GM23338 (cell line): ENCODE measurements around the gene ESRRB. TPM values are rescaled to one million over a fixed set of nuclear protein-coding genes. Genes with fewer than 3 reads are reported as not detected.

Source experiments
- ATAC-seq: fragments of 200-7000 bp; cut with Tn5 transposase; 3 replicates; pipeline ENCODE4 v1.9.1; 2020
- DNase-seq: peaks from one replicate; pipeline ENCODE4 v3.0.0-alpha.2; 2015; ENCODE audit warnings: low spot score
- H2AFZ ChIP-seq: fragments of 200-600 bp; sonication (generic); 2 replicates; pipeline ENCODE4 v1.8.0; 2016; ENCODE audit warnings: antibody characterized with exemption, mild to moderate bottlenecking, moderate library complexity
- H3F3A ChIP-seq: fragments of 200-600 bp; sonication (generic); replicated peaks from 2 replicates; pipeline ENCODE4 v1.8.0; 2017; ENCODE audit warnings: antibody characterized with exemption, mixed run types, low read depth
- H3K27ac ChIP-seq: fragments of 200-600 bp; sonication (generic); 2 replicates; pipeline ENCODE4 v1.6.1; 2016; ENCODE audit warnings: low read depth
- H3K27me3 ChIP-seq: fragments of 200-600 bp; sonication (generic); 2 replicates; pipeline ENCODE4 v1.8.0; 2016; ENCODE audit warnings: mild to moderate bottlenecking, mixed run types, moderate library complexity; ENCODE audit not compliant: insufficient read depth
- H3K36me3 ChIP-seq: fragments of 200-600 bp; sonication (generic); 2 replicates; pipeline ENCODE4 v1.8.0; 2016; ENCODE audit warnings: mild to moderate bottlenecking; ENCODE audit not compliant: insufficient read depth
- H3K4me1 ChIP-seq: fragments of 200-600 bp; sonication (generic); 2 replicates; pipeline ENCODE4 v1.8.0; 2016; ENCODE audit warnings: mild to moderate bottlenecking, moderate library complexity; ENCODE audit not compliant: insufficient read depth
- H3K4me2 ChIP-seq: fragments of 200-600 bp; sonication (generic); 2 replicates; pipeline ENCODE4 v1.7.1; 2017; ENCODE audit warnings: mixed run types
- H3K4me3 ChIP-seq: fragments of 200-600 bp; sonication (generic); 2 replicates; pipeline ENCODE4 v1.6.1; 2016; ENCODE audit warnings: mixed run types
- H3K79me2 ChIP-seq: fragments of 200-600 bp; sonication (generic); replicated peaks from 2 replicates; pipeline ENCODE4 v1.8.0; 2017; ENCODE audit warnings: mild to moderate bottlenecking; ENCODE audit not compliant: insufficient read depth
- H3K9me2 ChIP-seq: fragments of 200-600 bp; sonication (generic); 2 replicates; pipeline ENCODE4 v1.8.0; 2017; ENCODE audit not compliant: insufficient read depth
- H4K20me1 ChIP-seq: fragments of 200-600 bp; sonication (generic); replicated peaks from 2 replicates; pipeline ENCODE4 v1.8.0; 2017; ENCODE audit warnings: mild to moderate bottlenecking; ENCODE audit not compliant: insufficient read depth
- H3K27ac Mint-ChIP-seq: 2 replicates; pipeline ENCODE4 v1.8.0; 2020; ENCODE audit warnings: inconsistent platforms, mild to moderate bottlenecking, moderate library complexity, mixed read lengths
- H3K27me3 Mint-ChIP-seq: 3 replicates; pipeline ENCODE4 v1.8.0; 2022; ENCODE audit warnings: low read depth, mild to moderate bottlenecking, moderate library complexity, mixed read lengths, inconsistent platforms; ENCODE audit not compliant: insufficient read depth, poor library complexity
- H3K36me3 Mint-ChIP-seq: 3 replicates; pipeline ENCODE4 v1.8.0; 2021; ENCODE audit warnings: low read depth, mild to moderate bottlenecking, inconsistent platforms, moderate library complexity, mixed read lengths
- H3K4me1 Mint-ChIP-seq: 3 replicates; pipeline ENCODE4 v1.8.0; 2020; ENCODE audit warnings: mild to moderate bottlenecking, inconsistent platforms, mixed read lengths
- H3K4me3 Mint-ChIP-seq: 3 replicates; pipeline ENCODE4 v1.8.0; 2021; ENCODE audit warnings: moderate library complexity, mild to moderate bottlenecking, inconsistent platforms, mixed read lengths
- H3K9me3 Mint-ChIP-seq: 3 replicates; pipeline ENCODE4 v1.8.0; 2020; ENCODE audit warnings: moderate library complexity, mild to moderate bottlenecking, inconsistent platforms, mixed read lengths
- CTCF ChIP-seq, 2 experiments: fragments of 200-600 bp in 1 of 2; sonication (generic) in 1 of 2; conservative IDR thresholded peaks; 2 replicates each; pipeline versions ENCODE4 v1.5.1 to v1.6.1; 2016 to 2017; ENCODE audit warnings: antibody characterized with exemption in 2 of 2, low read depth in 2 of 2, mild to moderate bottlenecking in 2 of 2, moderate library complexity in 1 of 2
- ETS1 ChIP-seq: IDR thresholded peaks from 2 replicates; pipeline ENCODE4 v1.6.1; 2016; ENCODE audit warnings: antibody characterized with exemption
- EZH2 ChIP-seq: fragments of 200-600 bp; sonication (generic); IDR thresholded peaks from one replicate; pipeline ENCODE4 v1.8.0; 2017; ENCODE audit warnings: antibody characterized with exemption, mild to moderate bottlenecking, low read depth; ENCODE audit not compliant: unreplicated experiment
- EZH2phosphoT487 ChIP-seq: fragments of 200-600 bp; sonication (generic); IDR thresholded peaks from one replicate; pipeline ENCODE4 v1.8.1; 2018; ENCODE audit warnings: antibody characterized with exemption; ENCODE audit not compliant: unreplicated experiment
- NANOG ChIP-seq: IDR thresholded peaks from 2 replicates; pipeline ENCODE4 v1.6.1; 2016; ENCODE audit warnings: antibody characterized with exemption, borderline replicate concordance
- REST ChIP-seq: IDR thresholded peaks from one replicate; pipeline ENCODE4 v1.6.1; 2018; ENCODE audit warnings: antibody characterized with exemption; ENCODE audit not compliant: unreplicated experiment
- STAT1 ChIP-seq: IDR thresholded peaks from one replicate; pipeline ENCODE4 v1.6.1; 2016; ENCODE audit warnings: antibody characterized with exemption; ENCODE audit not compliant: unreplicated experiment
- ZNF462 ChIP-seq: fragments of 250-450 bp; sonication (Bioruptor Pico); IDR thresholded peaks from 2 replicates; pipeline ENCODE4 v1.5.0; 2020; ENCODE audit warnings: mild to moderate bottlenecking, moderate library complexity
- polyA plus RNA-seq: library from polyadenylated mRNA; unstranded; fragments of >200 nt; fragmentation: Nextera tagmentation; extraction: Ambion mirVana; gene quantifications from 2 replicates; pipeline ENCODE4 v1.2.1, GENCODE V29; 2016
- total RNA-seq: library from RNA; depleted of rRNA; stranded (reverse); fragments of >200 nt; shearing (Covaris generic); gene quantifications from 2 replicates; pipeline ENCODE4 v1.2.3, GENCODE V29; 2014

ESRRB gene
- total and polyA plus RNA-seq, 2 experiments from 2014 or later, result 0.31 to 0.52 TPM

GRCh38 chr14:76461886-76462285 lies 85.9 kb downstream of the ESRRB start (continued):
- TF ChIP-seq REST, result no peak
- no peak for TF ChIP-seq EZH2
- no peak for TF ChIP-seq NANOG
- TF ChIP-seq STAT1, result no peak
- no peak for TF ChIP-seq EZH2phosphoT487
- no peak for TF ChIP-seq ETS1

- Mint-ChIP-seq H3K27ac (no peak overlapping the region), H3K4me3 (no peak overlapping the region), H3K9me3 (no peaks in the 10 kb centered on the region), H3K36me3 (no peaks in the 10 kb centered on the region), H3K27me3 (peaks cover 10% of the 10 kb centered on the region), H3K4me1 (peaks cover 13% of the 10 kb centered on the region)
- ATAC-seq (no peak), DNase-seq (no peak)
- H3K4me1 ChIP-seq, result no peaks in the 10 kb centered on the region
- no peak overlapping the region for H3K4me2 ChIP-seq
- H3K4me3 ChIP-seq, result no peak overlapping the region
- TF ChIP-seq NANOG (no peak), CTCF (conservative IDR thresholded peaks at IDR 0.05; ENCODE audit: low read depth in 2 of 2) (no peak)
- no peak overlapping the region for H3K27ac ChIP-seq
- no peaks in the 10 kb centered on the region for H4K20me1 ChIP-seq
- H3K9me2 ChIP-seq, result no peaks in the 10 kb centered on the region
- no peaks in the 10 kb centered on the region for H3F3A ChIP-seq
- H3K27me3 ChIP-seq, result no peaks in the 10 kb centered on the region
- no peaks in the 10 kb centered on the region for H3K79me2 ChIP-seq
- no peak overlapping the region for H2AFZ ChIP-seq
- H3K36me3 ChIP-seq, result no peaks in the 10 kb centered on the region
These were observed 86.4 kb downstream of the ESRRB start for GRCh38 chr14:76462330-76462729.

DNA sequence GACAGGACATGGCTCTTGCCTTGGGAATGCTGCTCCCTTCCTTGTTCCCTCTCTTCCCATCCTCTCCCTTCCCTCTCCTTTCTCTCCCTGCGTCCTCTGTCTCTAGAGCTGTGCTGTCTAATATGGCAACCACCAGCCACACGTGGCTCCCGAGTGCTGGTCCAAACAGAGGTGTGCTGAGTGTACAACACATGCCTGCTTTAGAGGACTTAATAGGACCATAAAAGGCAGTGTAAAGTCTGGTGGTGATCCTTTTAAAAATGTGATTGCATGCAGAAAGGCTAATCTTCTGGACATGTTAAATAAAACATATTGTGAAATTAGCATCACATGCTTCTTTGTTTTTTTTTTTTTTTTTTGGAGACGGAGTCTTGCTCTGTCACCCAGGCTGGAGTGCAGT lies 87.2 kb downstream of the ESRRB start:
- H3K9me3 Mint-ChIP-seq, result no peaks in the 10 kb centered on the region
- no peak overlapping the region for H2AFZ ChIP-seq
- TF ChIP-seq ZNF462 (CRISPR knock-in tag), result no peak

More for the DNA sequence above, 87.2 kb downstream of the ESRRB start:
- no peaks in the 10 kb centered on the region for H3K36me3 ChIP-seq
- no peaks in the 10 kb centered on the region for H3K4me1 ChIP-seq
- H3K27ac ChIP-seq, result no peak overlapping the region
- Mint-ChIP-seq H3K4me3 (no peak overlapping the region), H3K27me3 (peaks cover 10% of the 10 kb centered on the region), H3K27ac (no peak overlapping the region), H3K4me1 (peaks cover 13% of the 10 kb centered on the region), H3K36me3 (no peaks in the 10 kb centered on the region)
- no peaks in the 10 kb centered on the region for H3F3A ChIP-seq
- H3K4me2 ChIP-seq, result no peak overlapping the region
- H3K27me3 ChIP-seq, result no peaks in the 10 kb centered on the region
- DNase-seq (no peak), ATAC-seq (no peak)
- H3K9me2 ChIP-seq, result no peaks in the 10 kb centered on the region
- no peaks in the 10 kb centered on the region for H4K20me1 ChIP-seq
- no peak overlapping the region for H3K4me3 ChIP-seq
- no peaks in the 10 kb centered on the region for H3K79me2 ChIP-seq
